Chondrocyte (in vitro differentiated cells): Measurements from ENCODE around the gene GPR160. TPM values are rescaled to one million over a fixed set of nuclear protein-coding genes. Genes with fewer than 3 reads are reported as not detected.
A peak's percentile ranks its signal among the peaks of the same experiment; 100 is the strongest.

Experiments
- DNase-seq: peaks from one replicate; pipeline ENCODE4 v3.0.0; 2021; ENCODE audit warnings: mixed read lengths, low spot score
- H3K27ac Mint-ChIP-seq: one replicate; pipeline ENCODE4 v1.8.0; 2021; ENCODE audit warnings: mild to moderate bottlenecking, moderate library complexity, mixed read lengths; ENCODE audit not compliant: unreplicated experiment
- H3K27me3 Mint-ChIP-seq: 2 replicates; pipeline ENCODE4 v1.8.0; 2021; ENCODE audit warnings: low read depth, mixed read lengths
- H3K36me3 Mint-ChIP-seq: 2 replicates; pipeline ENCODE4 v1.8.0; 2021; ENCODE audit warnings: low read depth, mixed read lengths
- H3K4me1 Mint-ChIP-seq: 2 replicates; pipeline ENCODE4 v1.8.0; 2021; ENCODE audit warnings: low read depth, mild to moderate bottlenecking, mixed read lengths
- H3K4me3 Mint-ChIP-seq: one replicate; pipeline ENCODE4 v1.8.0; 2021; ENCODE audit warnings: mild to moderate bottlenecking, moderate library complexity, mixed read lengths; ENCODE audit not compliant: unreplicated experiment
- H3K9me3 Mint-ChIP-seq: 2 replicates; pipeline ENCODE4 v1.8.0; 2021; ENCODE audit warnings: low read depth, mixed read lengths
- total RNA-seq: library from RNA; stranded (reverse); gene quantifications from 3 replicates; pipeline ENCODE4 v1.2.1, GENCODE V29; 2021
- TF ChIP-seq, protein P1 (sequence below): fragments of 200-600 bp; sonication (generic); IDR thresholded peaks from 2 replicates; pipeline ENCODE4 v1.5.0; 2021; ENCODE audit warnings: antibody characterized with exemption, mild to moderate bottlenecking, moderate library complexity

Gene GPR160
- total RNA-seq, 1 donor from 2014 or later: 0.37 TPM

DNA sequence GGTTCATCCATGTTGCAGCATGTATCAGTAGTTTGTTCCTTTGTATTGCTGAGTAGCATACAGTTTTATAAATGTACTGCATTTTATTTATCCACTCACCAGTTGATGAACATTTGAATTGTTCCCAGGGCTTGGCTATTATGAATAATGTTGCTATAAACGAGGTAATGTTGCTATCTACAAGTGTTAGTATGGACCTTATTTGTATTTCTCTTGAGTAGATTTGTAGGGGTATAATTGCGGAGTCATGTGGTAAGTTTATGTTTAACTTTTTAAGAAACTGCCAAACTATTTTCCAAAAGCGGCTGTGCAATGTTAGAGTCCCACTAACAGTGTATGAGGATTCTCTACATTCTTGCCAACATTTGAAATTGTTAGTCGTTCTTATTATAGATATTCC is 13.0 kb downstream of the GPR160 start:
- Mint-ChIP-seq H3K27me3 (no peaks in the 10 kb centered on the region), H3K9me3 (peaks cover 6% of the 10 kb centered on the region), H3K4me3 (no peak overlapping the region), H3K4me1 (peaks cover 11% of the 10 kb centered on the region), H3K36me3 (peaks cover 1% of the 10 kb centered on the region), H3K27ac (no peak overlapping the region)
- no peak for DNase-seq
- TF ChIP-seq, protein P1, sequence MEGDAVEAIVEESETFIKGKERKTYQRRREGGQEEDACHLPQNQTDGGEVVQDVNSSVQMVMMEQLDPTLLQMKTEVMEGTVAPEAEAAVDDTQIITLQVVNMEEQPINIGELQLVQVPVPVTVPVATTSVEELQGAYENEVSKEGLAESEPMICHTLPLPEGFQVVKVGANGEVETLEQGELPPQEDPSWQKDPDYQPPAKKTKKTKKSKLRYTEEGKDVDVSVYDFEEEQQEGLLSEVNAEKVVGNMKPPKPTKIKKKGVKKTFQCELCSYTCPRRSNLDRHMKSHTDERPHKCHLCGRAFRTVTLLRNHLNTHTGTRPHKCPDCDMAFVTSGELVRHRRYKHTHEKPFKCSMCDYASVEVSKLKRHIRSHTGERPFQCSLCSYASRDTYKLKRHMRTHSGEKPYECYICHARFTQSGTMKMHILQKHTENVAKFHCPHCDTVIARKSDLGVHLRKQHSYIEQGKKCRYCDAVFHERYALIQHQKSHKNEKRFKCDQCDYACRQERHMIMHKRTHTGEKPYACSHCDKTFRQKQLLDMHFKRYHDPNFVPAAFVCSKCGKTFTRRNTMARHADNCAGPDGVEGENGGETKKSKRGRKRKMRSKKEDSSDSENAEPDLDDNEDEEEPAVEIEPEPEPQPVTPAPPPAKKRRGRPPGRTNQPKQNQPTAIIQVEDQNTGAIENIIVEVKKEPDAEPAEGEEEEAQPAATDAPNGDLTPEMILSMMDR: no peak

DNA sequence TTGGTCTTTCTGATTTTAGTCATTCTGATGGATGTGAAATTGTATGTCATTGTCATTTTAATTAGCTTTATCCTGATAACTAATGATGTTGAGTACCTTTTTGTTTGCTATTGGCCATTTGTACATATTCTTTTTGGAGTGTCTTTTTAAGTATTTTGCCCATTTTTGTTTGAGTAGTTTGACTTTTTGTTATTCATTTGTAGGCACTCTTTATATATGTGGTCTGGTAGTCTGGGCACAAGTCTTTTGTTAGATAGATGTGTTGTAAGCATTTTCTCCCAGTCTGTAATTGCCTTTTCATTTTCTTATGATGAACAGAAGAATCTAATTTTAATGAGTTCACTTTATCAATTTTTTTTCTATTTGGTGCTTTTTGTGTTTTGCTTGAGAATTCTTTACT is 14.6 kb downstream of the GPR160 start:
- peaks cover 1% of the 10 kb centered on the region for H3K36me3 Mint-ChIP-seq
- peaks cover 6% of the 10 kb centered on the region for H3K9me3 Mint-ChIP-seq
- no peak overlapping the region for H3K27ac Mint-ChIP-seq
- H3K4me1 Mint-ChIP-seq: peaks cover 11% of the 10 kb centered on the region
- DNase-seq: no peak
- H3K4me3 Mint-ChIP-seq: no peak overlapping the region
- no peaks in the 10 kb centered on the region for H3K27me3 Mint-ChIP-seq
- TF ChIP-seq, protein P1: no peak

DNA sequence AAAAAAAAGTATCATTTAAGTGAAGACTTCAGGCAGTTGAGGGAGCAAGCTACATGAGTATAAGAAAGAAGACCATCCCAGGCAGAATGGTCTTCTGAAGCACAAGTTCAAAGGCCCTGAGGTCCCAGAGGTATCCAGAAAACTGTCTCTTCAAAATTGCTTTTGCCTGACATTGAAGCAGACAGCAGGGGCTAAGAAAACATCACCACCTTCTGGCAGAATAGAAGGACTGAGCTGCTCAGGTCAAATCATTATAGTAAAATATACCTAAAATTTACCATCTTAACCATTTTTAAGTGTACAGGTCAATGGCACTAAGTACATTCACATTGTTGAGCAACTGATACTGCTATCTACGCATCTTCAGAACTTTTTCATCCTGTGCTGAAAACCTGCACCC is 16.4 kb downstream of the GPR160 start:
- TF ChIP-seq, protein P1: peak; percentile 48
- Mint-ChIP-seq H3K27me3 (no peaks in the 10 kb centered on the region), H3K4me3 (no peak overlapping the region), H3K27ac (no peak overlapping the region), H3K36me3 (peaks cover 1% of the 10 kb centered on the region), H3K4me1 (peaks cover 11% of the 10 kb centered on the region), H3K9me3 (peaks cover 6% of the 10 kb centered on the region)
- DNase-seq: no peak

DNA sequence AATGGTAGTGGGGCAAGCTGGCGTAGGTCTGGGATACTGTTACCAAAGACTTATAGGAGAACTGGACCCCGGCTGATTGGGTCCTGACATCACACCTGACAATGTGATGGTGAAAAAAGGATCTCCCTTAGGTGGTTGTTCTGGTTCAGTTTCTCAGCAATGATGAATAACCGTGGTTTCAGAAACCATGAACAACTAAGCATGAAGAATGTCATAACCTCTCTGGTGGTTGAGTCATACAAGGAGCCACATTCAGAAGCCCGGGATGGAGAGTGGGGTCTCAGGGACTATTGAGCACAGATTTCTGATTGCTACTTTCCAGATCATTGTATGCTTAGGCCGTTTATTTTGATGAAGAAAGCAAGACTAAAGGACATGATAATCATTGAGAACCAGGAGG is 17.4 kb downstream of the GPR160 start:
- no peak overlapping the region for H3K27ac Mint-ChIP-seq
- H3K36me3 Mint-ChIP-seq: peaks cover 1% of the 10 kb centered on the region
- peaks cover 6% of the 10 kb centered on the region for H3K9me3 Mint-ChIP-seq
- TF ChIP-seq, protein P1: no peak
- DNase-seq: no peak
- H3K27me3 Mint-ChIP-seq: no peaks in the 10 kb centered on the region
- H3K4me1 Mint-ChIP-seq: peaks cover under 1% of the 10 kb centered on the region
- no peak overlapping the region for H3K4me3 Mint-ChIP-seq

DNA sequence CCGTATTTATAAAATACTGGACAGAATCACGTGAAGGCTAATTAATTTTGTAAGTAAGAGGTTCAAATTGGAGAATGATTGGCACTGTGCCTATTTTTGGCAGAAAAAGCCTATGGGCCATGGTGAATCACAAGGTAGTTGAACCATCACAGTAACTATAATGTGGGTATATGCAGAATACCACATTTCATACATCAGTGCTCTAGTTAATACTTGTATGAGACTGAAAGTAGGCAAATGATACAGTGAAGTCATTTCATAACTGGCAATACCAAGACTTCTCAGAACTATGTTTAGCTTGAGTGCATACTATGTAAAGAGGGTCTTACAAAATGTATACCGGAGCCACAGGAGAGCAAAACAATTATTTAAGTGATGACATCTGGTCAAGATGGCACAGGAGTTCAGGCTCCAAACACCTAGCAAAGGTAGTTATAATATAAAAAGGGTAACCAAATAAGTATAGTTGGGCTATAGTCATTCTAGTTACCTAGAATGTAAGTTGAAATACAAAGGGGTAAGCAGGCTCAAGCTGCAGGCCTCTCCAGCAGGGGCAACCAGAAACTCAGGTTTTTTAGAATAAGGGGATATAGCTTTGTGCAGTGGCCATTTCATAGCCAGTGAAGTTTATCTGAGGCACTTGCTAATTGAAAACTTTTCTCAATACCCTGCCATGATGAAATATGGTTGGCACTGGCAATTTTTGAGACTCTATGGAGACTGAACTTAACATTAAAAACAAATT is 19.1 kb downstream of the GPR160 start:
- no peaks in the 10 kb centered on the region for H3K4me1 Mint-ChIP-seq
- H3K36me3 Mint-ChIP-seq: peaks cover 1% of the 10 kb centered on the region
- TF ChIP-seq, protein P1: no peak
- peaks cover 6% of the 10 kb centered on the region for H3K9me3 Mint-ChIP-seq
- no peak overlapping the region for H3K27ac Mint-ChIP-seq
- no peaks in the 10 kb centered on the region for H3K27me3 Mint-ChIP-seq
- H3K4me3 Mint-ChIP-seq: no peak overlapping the region
- no peak for DNase-seq
